Amniotic epithelial cell (primary cell): ENCODE results near the gene RARRES1.
A peak's percentile ranks its signal among the peaks of the same experiment; 100 is the strongest.

Source experiments
- DNase-seq: peaks from one replicate; pipeline ENCODE4 v3.0.0-alpha.2; 2010; ENCODE audit warnings: low read depth

The RARRES1 gene

GRCh38 chr3:158731938-158732855 is at the start of gene RARRES1:
Gene RARRES1 (minus strand): TSS chr3:158732457. CDS start chr3:158732415, 42 bp downstream.
- peak; percentile 67 for DNase-seq

- no peak for DNase-seq
These were observed 49.6 kb upstream of the RARRES1 start for GRCh38 chr3:158781849-158782248.

GRCh38 chr3:158781191-158781590 is 48.9 kb upstream of the RARRES1 start:
- no peak for DNase-seq

- DNase-seq = peak; percentile 66
These were observed 48.5 kb upstream of the RARRES1 start for GRCh38 chr3:158780766-158781165.

GRCh38 chr3:158777161-158777873 is 45.1 kb upstream of the RARRES1 start:
- peak; percentile 63 for DNase-seq

- no peak for DNase-seq
These were observed 44.3 kb upstream of the RARRES1 start for GRCh38 chr3:158776531-158776930.

- DNase-seq = no peak
These were observed 43.5 kb upstream of the RARRES1 start for GRCh38 chr3:158775426-158776410.

- peak; percentile 53 for DNase-seq
These were observed 42.7 kb upstream of the RARRES1 start for GRCh38 chr3:158774965-158775364.

- DNase-seq = peak; percentile 89
These were observed 41.9 kb upstream of the RARRES1 start for GRCh38 chr3:158773845-158774830.

GRCh38 chr3:158773166-158773565 is 40.9 kb upstream of the RARRES1 start:
- no peak for DNase-seq

GRCh38 chr3:158771982-158772381 is 39.7 kb upstream of the RARRES1 start:
- DNase-seq = no peak

GRCh38 chr3:158771577-158771976 is 39.3 kb upstream of the RARRES1 start:
- DNase-seq = no peak

GRCh38 chr3:158770741-158771350 is 38.6 kb upstream of the RARRES1 start:
- DNase-seq = peak; percentile 59

- DNase-seq = peak; percentile 84
These were observed 37.9 kb upstream of the RARRES1 start for GRCh38 chr3:158769952-158770740.

- peak; percentile 68 for DNase-seq
These were observed 37.3 kb upstream of the RARRES1 start for GRCh38 chr3:158769549-158769948.

GRCh38 chr3:158768881-158769543 is 36.8 kb upstream of the RARRES1 start:
- DNase-seq = peak; percentile 99

- DNase-seq = peak; percentile 63
These were observed 36.1 kb upstream of the RARRES1 start for GRCh38 chr3:158768361-158768787.

- no peak for DNase-seq
These were observed 34.1 kb upstream of the RARRES1 start for GRCh38 chr3:158766364-158766763.
